Trophoblast cell (in vitro differentiated cells and primary cell): Measurements from ENCODE around the gene LRP1B.

Source experiments
- DNase-seq, 2 donors: peaks; one replicate each; pipeline ENCODE4 v3.0.0-alpha.2; 2016
- H2AFZ ChIP-seq: 2 replicates; pipeline ENCODE4 v1.6.1; 2013; ENCODE audit warnings: low read length, moderate library complexity, mild to moderate bottlenecking; ENCODE audit not compliant: insufficient read depth, poor library complexity
- H2AK5ac ChIP-seq: 2 replicates; pipeline ENCODE4 v1.6.1; 2013; ENCODE audit warnings: mild to moderate bottlenecking, low read length
- H2BK120ac ChIP-seq: 2 replicates; pipeline ENCODE4 v1.6.1; 2013; ENCODE audit warnings: low read length, mild to moderate bottlenecking, moderate library complexity; ENCODE audit not compliant: insufficient read depth, poor library complexity
- H2BK12ac ChIP-seq: 2 replicates; pipeline ENCODE4 v1.6.1; 2013; ENCODE audit warnings: mild to moderate bottlenecking, low read length, moderate library complexity
- H2BK5ac ChIP-seq: 2 replicates; pipeline ENCODE4 v1.6.1; 2013; ENCODE audit warnings: low read length, low read depth, moderate library complexity, mild to moderate bottlenecking; ENCODE audit not compliant: poor library complexity
- H3K14ac ChIP-seq: 2 replicates; pipeline ENCODE4 v1.6.1; 2013; ENCODE audit warnings: mild to moderate bottlenecking, low read length
- H3K18ac ChIP-seq: 2 replicates; pipeline ENCODE4 v1.6.1; 2013; ENCODE audit warnings: mild to moderate bottlenecking, low read length
- H3K23ac ChIP-seq: 2 replicates; pipeline ENCODE4 v1.6.1; 2013; ENCODE audit warnings: low read length
- H3K27ac ChIP-seq: 2 replicates; pipeline ENCODE4 v1.5.1; 2013; ENCODE audit warnings: low read depth, mild to moderate bottlenecking, inconsistent platforms, low read length, moderate library complexity
- H3K27me3 ChIP-seq: 2 replicates; pipeline ENCODE4 v1.6.1; 2013; ENCODE audit warnings: inconsistent platforms, mild to moderate bottlenecking, low read length, moderate library complexity; ENCODE audit not compliant: insufficient read depth
- H3K36me3 ChIP-seq, 2 experiments: 1 replicate in 1 of 2; 2 replicates in 1 of 2; pipeline ENCODE4 v1.6.1; 2013; ENCODE audit warnings: low read length in 2 of 2, mild to moderate bottlenecking in 2 of 2, moderate library complexity in 1 of 2; ENCODE audit not compliant: insufficient read depth in 2 of 2, control insufficient read depth in 1 of 2
- H3K4ac ChIP-seq: 2 replicates; pipeline ENCODE4 v1.6.1; 2013; ENCODE audit warnings: low read depth, mild to moderate bottlenecking, low read length, moderate library complexity
- H3K4me1 ChIP-seq, 2 experiments: 1 replicate in 1 of 2; 2 replicates in 1 of 2; pipeline ENCODE4 v1.6.1; 2013; ENCODE audit warnings: low read length in 2 of 2, mild to moderate bottlenecking in 2 of 2, moderate library complexity in 1 of 2; ENCODE audit not compliant: insufficient read depth in 2 of 2, control insufficient read depth in 1 of 2
- H3K4me2 ChIP-seq: 2 replicates; pipeline ENCODE4 v1.6.1; 2013; ENCODE audit warnings: inconsistent platforms, mild to moderate bottlenecking, low read length, moderate library complexity
- H3K4me3 ChIP-seq: 2 replicates; pipeline ENCODE4 v1.5.1; 2013; ENCODE audit warnings: mild to moderate bottlenecking, low read depth, low read length, inconsistent platforms
- H3K79me1 ChIP-seq: one replicate; pipeline ENCODE4 v1.6.1; 2013; ENCODE audit warnings: low read length
- H3K79me2 ChIP-seq: 2 replicates; pipeline ENCODE4 v1.6.1; 2013; ENCODE audit warnings: low read length, mild to moderate bottlenecking; ENCODE audit not compliant: control insufficient read depth, insufficient read depth, poor library complexity
- H3K9ac ChIP-seq: 2 replicates; pipeline ENCODE4 v1.6.1; 2013; ENCODE audit warnings: mild to moderate bottlenecking, low read length
- H3K9me3 ChIP-seq: 2 replicates; pipeline ENCODE4 v1.6.1; 2013; ENCODE audit warnings: low read depth, mild to moderate bottlenecking, control low read depth, inconsistent platforms, low read length; ENCODE audit not compliant: insufficient read depth
- H4K12ac ChIP-seq: 2 replicates; pipeline ENCODE4 v1.6.1; 2013; ENCODE audit warnings: low read depth, mild to moderate bottlenecking, low read length, moderate library complexity
- H4K8ac ChIP-seq: 2 replicates; pipeline ENCODE4 v1.6.1; 2013; ENCODE audit warnings: low read depth, mild to moderate bottlenecking, low read length, moderate library complexity
- H4K91ac ChIP-seq: one replicate; pipeline ENCODE4 v1.6.1; 2013; ENCODE audit warnings: low read depth, mild to moderate bottlenecking, low read length, moderate library complexity
- WGBS: extraction: QIAGEN DNeasy Blood & Tissue Kit; methylation state at CpG from one replicate; pipeline ENCODE4 v1.1.7; 2013; ENCODE audit warnings: missing lambda C conversion rate; ENCODE audit not compliant: insufficient read length, insufficient coverage; ENCODE audit errors: extremely low coverage; 5-methylcytosine and 5-hydroxymethylcytosine counted together

Gene LRP1B

DNA sequence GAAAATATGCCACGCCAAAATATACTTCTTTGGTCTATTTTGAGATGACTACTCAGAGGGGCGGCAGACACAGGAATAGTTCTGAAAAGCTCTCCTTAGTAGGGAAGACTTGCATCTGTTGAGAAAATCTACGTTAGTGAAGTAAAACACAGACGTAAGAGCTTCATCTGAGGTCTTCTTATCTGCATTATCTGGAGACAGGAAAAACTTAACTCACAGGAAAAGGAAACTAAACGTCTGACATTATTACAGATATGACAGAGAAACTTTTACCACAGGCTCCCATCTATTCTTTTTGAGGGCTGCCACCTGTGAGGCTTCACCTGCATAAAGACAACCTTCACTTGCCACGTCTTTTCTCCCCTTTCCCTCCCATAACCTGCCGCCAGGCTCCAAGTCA lies 1295.7 kb downstream of the LRP1B start:
- Histone ChIP-seq H3K36me3 (no peaks in the 10 kb centered on the region), H3K4me2 (no peak overlapping the region), H3K9me3 (no peaks in the 10 kb centered on the region), H3K4ac (no peak overlapping the region), H4K8ac (no peak overlapping the region), H3K14ac (no peak overlapping the region), H2BK120ac (no peak overlapping the region), H4K12ac (no peak overlapping the region), H2BK12ac (no peak overlapping the region), H2AFZ (no peak overlapping the region), H3K4me3 (no peak overlapping the region), H3K9ac (no peak overlapping the region), H3K79me2 (no peaks in the 10 kb centered on the region), H4K91ac (no peak overlapping the region), H2BK5ac (no peak overlapping the region), H3K79me1 (no peaks in the 10 kb centered on the region), H3K23ac (no peak overlapping the region), H3K27ac (no peak overlapping the region), H3K4me1 (no peaks in the 10 kb centered on the region), H3K27me3 (no peaks in the 10 kb centered on the region), H3K18ac (no peak overlapping the region), H2AK5ac (no peak overlapping the region)
- WGBS: no CpG with 5 or more reads among the region's 7 CpGs
- no peak for DNase-seq

DNA sequence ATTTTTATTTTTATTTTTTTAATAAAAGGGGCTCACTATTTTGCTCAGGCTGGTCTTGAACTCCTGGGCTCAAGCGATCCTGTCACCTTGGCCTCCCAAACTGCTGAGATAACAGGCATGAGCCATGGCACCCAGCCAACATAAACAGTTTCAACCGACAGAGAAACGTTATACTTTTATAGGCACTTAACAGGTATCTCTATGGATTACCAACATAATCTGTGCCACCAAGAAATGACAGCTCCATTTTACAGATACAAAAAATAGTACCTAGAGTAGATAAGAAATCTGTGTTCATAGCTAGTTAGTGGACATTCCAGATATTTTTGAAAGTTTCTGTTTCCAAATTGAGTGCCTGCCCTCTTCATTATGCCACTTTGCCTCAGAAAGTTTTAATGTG lies 1316.7 kb downstream of the LRP1B start:
- no peaks in the 10 kb centered on the region for H3K4me1 ChIP-seq
- H3K27ac ChIP-seq: no peak overlapping the region
- no peaks in the 10 kb centered on the region for H3K79me1 ChIP-seq
- no peak for DNase-seq
- H3K9ac ChIP-seq: no peak overlapping the region
- no peaks in the 10 kb centered on the region for H3K27me3 ChIP-seq
- no peak overlapping the region for H2AK5ac ChIP-seq
- H2BK5ac ChIP-seq: no peak overlapping the region
- H2BK12ac ChIP-seq: no peak overlapping the region
- H3K36me3 ChIP-seq: no peaks in the 10 kb centered on the region
- no CpG with 5 or more reads among the region's 3 CpGs for WGBS
- H3K4me3 ChIP-seq: no peak overlapping the region
- no peak overlapping the region for H3K18ac ChIP-seq
- H3K4me2 ChIP-seq: no peak overlapping the region
- no peak overlapping the region for H4K91ac ChIP-seq
- no peak overlapping the region for H4K12ac ChIP-seq
- H3K23ac ChIP-seq: no peak overlapping the region
- H2BK120ac ChIP-seq: no peak overlapping the region
- H2AFZ ChIP-seq: no peak overlapping the region
- H3K14ac ChIP-seq: no peak overlapping the region
- no peak overlapping the region for H4K8ac ChIP-seq
- no peak overlapping the region for H3K4ac ChIP-seq
- no peaks in the 10 kb centered on the region for H3K79me2 ChIP-seq
- no peaks in the 10 kb centered on the region for H3K9me3 ChIP-seq

DNA sequence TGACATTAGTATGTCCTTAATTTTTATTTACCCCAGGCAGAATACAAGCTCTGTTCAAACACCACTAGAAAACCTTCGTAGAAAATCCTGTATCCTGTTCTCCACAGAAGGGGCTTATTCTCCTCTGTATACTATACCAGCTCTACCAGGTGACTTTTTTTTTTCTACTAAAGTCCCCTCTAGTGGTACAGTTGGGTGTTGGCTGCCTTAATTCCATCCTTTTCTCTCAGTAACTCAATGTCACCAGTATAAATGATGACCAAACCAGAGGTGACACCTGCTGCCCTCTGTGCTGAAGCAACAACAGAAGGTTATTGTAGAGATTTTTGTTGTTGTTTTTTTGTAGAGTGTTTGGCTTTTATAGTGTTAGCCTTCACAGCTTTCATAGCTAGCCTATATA lies 1322.0 kb downstream of the LRP1B start:
- Histone ChIP-seq H4K12ac (no peak overlapping the region), H3K36me3 (no peaks in the 10 kb centered on the region), H3K4me1 (no peaks in the 10 kb centered on the region), H4K8ac (no peak overlapping the region), H2AFZ (no peak overlapping the region), H3K18ac (no peak overlapping the region), H3K23ac (no peak overlapping the region), H2BK5ac (no peak overlapping the region), H2BK12ac (no peak overlapping the region), H3K4ac (no peak overlapping the region), H3K4me3 (no peak overlapping the region), H2AK5ac (no peak overlapping the region), H3K9me3 (no peaks in the 10 kb centered on the region), H3K14ac (no peak overlapping the region), H2BK120ac (no peak overlapping the region), H4K91ac (no peak overlapping the region), H3K4me2 (no peak overlapping the region), H3K27me3 (no peaks in the 10 kb centered on the region), H3K9ac (no peak overlapping the region), H3K27ac (no peak overlapping the region), H3K79me2 (no peaks in the 10 kb centered on the region), H3K79me1 (no peaks in the 10 kb centered on the region)
- no CpG with 5 or more reads among the region's 1 CpG for WGBS
- DNase-seq: no peak

DNA sequence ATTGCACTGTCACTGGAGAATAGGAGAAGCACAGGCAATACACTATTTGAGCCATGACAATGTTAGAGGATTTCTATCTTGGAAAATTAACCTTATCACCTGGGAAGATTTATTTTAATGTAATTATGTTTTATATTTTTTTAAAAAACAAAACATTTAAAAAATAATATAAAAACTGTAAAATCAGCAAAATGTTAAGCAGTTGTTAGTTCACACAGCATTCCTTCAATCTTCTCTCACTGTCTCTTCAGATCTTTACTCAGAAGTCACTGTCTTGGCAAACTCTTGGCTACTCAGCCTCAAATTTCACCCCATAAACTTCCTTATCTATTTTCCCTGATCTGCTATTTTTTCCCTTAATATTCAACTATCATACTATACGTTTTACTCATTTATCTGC lies 1322.6 kb downstream of the LRP1B start:
- H2BK120ac ChIP-seq: no peak overlapping the region
- H3K4ac ChIP-seq: no peak overlapping the region
- H3K27me3 ChIP-seq: no peaks in the 10 kb centered on the region
- no peak overlapping the region for H3K23ac ChIP-seq
- WGBS: 100% methylated on average over 1 of the region's 1 CpG
- H3K4me3 ChIP-seq: no peak overlapping the region
- H2BK5ac ChIP-seq: no peak overlapping the region
- no peaks in the 10 kb centered on the region for H3K36me3 ChIP-seq
- no peaks in the 10 kb centered on the region for H3K4me1 ChIP-seq
- H3K27ac ChIP-seq: no peak overlapping the region
- no peaks in the 10 kb centered on the region for H3K9me3 ChIP-seq
- H4K12ac ChIP-seq: no peak overlapping the region
- no peak overlapping the region for H2AK5ac ChIP-seq
- H2AFZ ChIP-seq: no peak overlapping the region
- H4K91ac ChIP-seq: no peak overlapping the region
- no peak overlapping the region for H3K18ac ChIP-seq
- H3K79me2 ChIP-seq: no peaks in the 10 kb centered on the region
- no peak overlapping the region for H3K9ac ChIP-seq
- no peaks in the 10 kb centered on the region for H3K79me1 ChIP-seq
- H4K8ac ChIP-seq: no peak overlapping the region
- no peak overlapping the region for H3K4me2 ChIP-seq
- no peak overlapping the region for H2BK12ac ChIP-seq
- DNase-seq: no peak
- H3K14ac ChIP-seq: no peak overlapping the region
